Measurements from ENCODE around the gene DAPK2.
A peak's percentile ranks its signal among the peaks of the same experiment; 100 is the strongest.
"Not testable (repeated sequence)": the region's sequence is repeated elsewhere in the genome, so short reads cannot be mapped to it uniquely, and the experiment has no call there.

Gene DAPK2

GRCh38 chr15:63970621-63971426, 75.5 kb downstream of the DAPK2 start:
- DNase-seq: no peak

- DNase-seq: no peak
These were observed 76.4 kb downstream of the DAPK2 start for GRCh38 chr15:63969652-63970421.

GRCh38 chr15:63968700-63969099, 77.6 kb downstream of the DAPK2 start:
- no peak for DNase-seq

- no peak for DNase-seq
These were observed 78.2 kb downstream of the DAPK2 start for GRCh38 chr15:63968122-63968524.

GRCh38 chr15:63967616-63968015, 78.7 kb downstream of the DAPK2 start:
- DNase-seq: no peak

GRCh38 chr15:63962947-63963721, 83.2 kb downstream of the DAPK2 start:
- DNase-seq: not testable (repeated sequence)

GRCh38 chr15:63953524-63953923, 92.8 kb downstream of the DAPK2 start:
- no peak for DNase-seq

- no peak for DNase-seq
These were observed 95.3 kb downstream of the DAPK2 start for GRCh38 chr15:63950911-63951481.

GRCh38 chr15:63948971-63949370, 97.3 kb downstream of the DAPK2 start:
- DNase-seq: no peak

- no peak for DNase-seq
These were observed 97.8 kb downstream of the DAPK2 start for GRCh38 chr15:63948436-63948835.

- DNase-seq: no peak
These were observed 99.1 kb downstream of the DAPK2 start for GRCh38 chr15:63947228-63947627.

- DNase-seq: no peak
These were observed 99.7 kb downstream of the DAPK2 start for GRCh38 chr15:63946524-63947065.

GRCh38 chr15:63945838-63946298, 100.4 kb downstream of the DAPK2 start:
- no peak for DNase-seq

GRCh38 chr15:63945007-63945788, 101.1 kb downstream of the DAPK2 start:
- peak; percentile 7 for DNase-seq

GRCh38 chr15:63944681-63944955, 101.7 kb downstream of the DAPK2 start:
- DNase-seq: no peak

- no peak for DNase-seq
These were observed 102.2 kb downstream of the DAPK2 start for GRCh38 chr15:63943829-63944680.

- peak; percentile 63 for DNase-seq
These were observed 103.6 kb downstream of the DAPK2 start for GRCh38 chr15:63942486-63943365.

GRCh38 chr15:63941698-63942465, 104.4 kb downstream of the DAPK2 start:
- DNase-seq: no peak

- peak; percentile 92 for DNase-seq
These were observed 105.2 kb downstream of the DAPK2 start for GRCh38 chr15:63940966-63941620.

Measured in NCI-H524 treated with DMSO at 0.1 percent for 48 hours (cell line).